ENCODE results near the gene STARD3. TPM values are rescaled to one million over a fixed set of nuclear protein-coding genes. Genes with fewer than 3 reads are reported as not detected.

STARD3 gene
- total and polyA plus RNA-seq, 2 donors: 18.2 to 69.4 TPM

DNA sequence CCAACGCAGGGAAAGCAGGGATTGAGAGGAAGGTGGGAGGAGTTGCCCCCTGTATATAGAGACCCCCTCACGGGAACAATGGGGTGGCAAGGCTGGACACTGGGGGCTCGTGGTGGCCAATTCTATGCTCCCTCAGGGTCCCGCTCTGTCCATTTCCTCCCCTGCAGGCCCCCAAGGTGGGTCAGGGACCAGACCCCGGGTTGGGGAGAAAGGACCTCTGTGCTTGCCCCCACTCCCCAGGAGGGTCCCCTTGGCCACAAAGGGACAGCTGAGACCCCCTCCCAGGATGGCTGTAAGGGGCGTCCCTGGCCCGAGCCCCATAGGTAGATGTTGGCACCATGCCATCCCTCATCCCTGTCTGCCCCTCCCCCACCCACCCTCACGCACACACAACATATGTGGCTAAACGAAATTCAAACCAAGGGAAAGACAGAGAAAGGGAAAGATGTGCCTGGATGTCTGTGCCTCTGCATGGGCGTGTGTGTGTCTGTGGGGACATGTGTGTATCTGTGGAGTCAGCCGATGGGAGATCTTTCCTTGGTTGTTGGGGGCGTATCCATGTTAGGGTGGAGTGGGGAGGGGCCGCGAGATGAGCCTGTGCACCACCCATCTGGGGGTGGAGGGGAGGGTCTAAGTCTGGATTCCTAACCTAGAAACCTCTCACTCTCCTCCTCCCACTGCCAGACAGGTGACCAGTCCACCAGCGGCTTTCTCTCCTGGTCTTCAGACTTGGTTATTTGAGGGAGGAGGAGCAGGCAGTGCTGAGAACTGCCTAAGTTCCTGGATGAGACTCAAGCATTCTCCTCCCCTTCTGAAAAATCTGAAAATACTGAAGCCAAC, 28.6 kb upstream of the STARD3 start:
- H3K36me3 ChIP-seq (ENCODE audit: insufficient read depth): no peaks in the 10 kb centered on the region
- H3K4me1 ChIP-seq (ENCODE audit: insufficient read depth): peaks cover 8% of the 10 kb centered on the region
- no peak for DNase-seq (ENCODE audit: extremely low spot score)
- 9% methylated on average over 15 of the region's 15 CpGs for WGBS
- H3K27ac ChIP-seq (ENCODE audit: low read depth): no peak overlapping the region
- H3K4me3 ChIP-seq (ENCODE audit: low read depth, low read length): no peak overlapping the region

DNA sequence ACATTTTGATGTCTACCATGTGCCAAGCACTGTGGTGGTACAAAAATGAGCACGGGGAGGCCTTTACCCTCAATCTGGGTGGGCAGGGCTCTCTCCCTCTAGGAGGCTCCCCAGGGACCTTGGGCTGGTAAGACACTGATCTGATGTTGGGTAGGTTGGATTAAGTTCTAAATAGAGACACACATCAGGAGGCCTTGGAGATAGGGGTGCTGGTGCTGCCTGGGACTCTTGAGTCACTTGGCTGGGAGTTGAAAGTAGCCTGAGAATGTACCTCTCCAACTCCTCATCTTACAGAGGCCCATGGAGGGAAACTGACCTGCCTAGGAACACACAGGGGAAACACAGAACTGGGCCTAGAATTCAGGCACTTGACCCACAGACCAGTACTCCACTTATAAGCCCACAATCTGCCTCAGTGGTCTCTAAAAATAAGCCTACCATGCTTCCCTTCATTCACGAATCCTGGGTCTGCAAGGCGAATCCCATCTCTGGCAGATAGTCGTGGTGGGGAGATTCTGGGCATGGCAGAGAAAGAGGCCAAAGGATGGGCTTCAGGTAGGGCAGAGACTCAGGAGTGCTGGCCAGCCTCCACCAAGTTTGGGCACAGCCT, 27.4 kb upstream of the STARD3 start:
- H3K36me3 ChIP-seq (ENCODE audit: insufficient read depth): no peaks in the 10 kb centered on the region
- DNase-seq (ENCODE audit: extremely low spot score): no peak
- H3K27ac ChIP-seq (ENCODE audit: low read depth): no peak overlapping the region
- H3K4me3 ChIP-seq (ENCODE audit: low read depth, low read length): no peak overlapping the region
- WGBS: 82% methylated on average over 4 of the region's 4 CpGs
- H3K4me1 ChIP-seq (ENCODE audit: insufficient read depth): peaks cover 7% of the 10 kb centered on the region

DNA sequence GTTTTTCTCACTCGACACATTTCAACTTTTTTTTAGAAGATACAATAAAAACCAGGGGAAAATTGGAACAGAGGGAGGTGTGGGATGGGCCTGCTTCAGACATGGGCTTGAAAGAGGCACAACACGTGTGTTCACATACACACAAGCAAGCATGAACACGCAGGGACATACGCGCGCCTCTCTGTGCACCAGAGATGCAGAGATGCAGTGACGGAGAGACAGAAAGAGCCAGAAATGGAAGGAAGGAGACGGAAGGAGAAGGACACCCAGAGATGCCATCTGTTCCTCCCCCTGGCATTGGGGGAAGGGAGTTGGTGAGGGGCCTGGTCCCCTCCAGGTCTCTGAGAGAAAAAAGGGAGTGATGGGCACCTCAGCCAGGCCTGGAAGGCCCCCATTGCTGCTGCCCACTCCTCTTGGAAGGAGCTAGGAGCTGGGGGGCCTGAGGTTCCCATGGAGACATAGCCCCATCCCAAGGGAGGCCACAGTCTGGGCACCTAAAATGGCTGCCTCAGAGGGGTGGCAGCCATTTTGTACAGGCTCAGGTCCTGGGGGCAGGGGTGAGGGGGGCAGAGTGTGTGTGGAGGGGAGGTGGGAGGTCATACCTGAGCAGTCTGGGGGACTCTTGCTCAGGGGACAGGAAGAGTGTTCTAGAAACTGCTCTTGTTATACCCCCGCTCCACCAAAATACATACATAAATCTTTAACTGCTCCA, 25.4 kb upstream of the STARD3 start:
- Histone ChIP-seq H3K27ac (ENCODE audit: low read depth) (no peak overlapping the region), H3K36me3 (ENCODE audit: insufficient read depth) (no peaks in the 10 kb centered on the region), H3K4me3 (ENCODE audit: low read depth, low read length) (no peak overlapping the region), H3K4me1 (ENCODE audit: insufficient read depth) (peaks cover 4% of the 10 kb centered on the region)
- DNase-seq (ENCODE audit: extremely low spot score): no peak
- 80% methylated on average over 9 of the region's 9 CpGs for WGBS

DNA sequence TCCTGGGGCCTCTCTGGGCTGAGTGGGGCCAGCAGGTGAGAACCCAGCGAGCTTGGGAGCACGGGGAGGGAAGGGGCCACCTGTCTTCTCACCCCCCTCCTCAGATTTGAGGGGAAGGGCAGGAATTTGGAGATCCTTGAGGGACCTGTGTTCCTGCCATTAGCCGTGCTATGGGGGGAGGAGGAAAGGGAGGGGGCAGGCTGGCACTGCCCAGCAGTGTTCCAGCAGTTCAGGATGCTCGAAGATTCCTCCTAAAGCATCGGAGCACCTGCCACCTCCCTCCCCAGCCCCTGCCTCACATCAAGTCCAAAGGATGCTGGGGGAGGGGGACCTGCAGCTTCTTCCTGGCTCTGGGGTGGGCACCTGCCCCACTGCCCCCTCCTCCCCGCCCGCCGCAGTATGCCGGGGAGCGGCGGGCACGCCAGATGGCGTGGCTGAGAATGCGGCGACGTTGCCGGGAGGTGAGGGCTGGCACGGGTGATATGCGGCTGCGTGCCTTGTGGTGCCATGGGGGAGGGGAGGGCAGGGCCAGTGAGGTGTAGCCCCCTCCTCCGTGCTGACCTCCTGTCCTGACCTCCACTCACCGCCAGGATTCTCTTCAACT, 24.6 kb upstream of the STARD3 start:
- Histone ChIP-seq H3K36me3 (ENCODE audit: insufficient read depth) (no peaks in the 10 kb centered on the region), H3K27ac (ENCODE audit: low read depth) (no peak overlapping the region), H3K4me1 (ENCODE audit: insufficient read depth) (no peaks in the 10 kb centered on the region), H3K4me3 (ENCODE audit: low read depth, low read length) (no peak overlapping the region)
- DNase-seq (ENCODE audit: extremely low spot score): no peak
- 71% methylated on average over 22 of the region's 22 CpGs for WGBS

DNA sequence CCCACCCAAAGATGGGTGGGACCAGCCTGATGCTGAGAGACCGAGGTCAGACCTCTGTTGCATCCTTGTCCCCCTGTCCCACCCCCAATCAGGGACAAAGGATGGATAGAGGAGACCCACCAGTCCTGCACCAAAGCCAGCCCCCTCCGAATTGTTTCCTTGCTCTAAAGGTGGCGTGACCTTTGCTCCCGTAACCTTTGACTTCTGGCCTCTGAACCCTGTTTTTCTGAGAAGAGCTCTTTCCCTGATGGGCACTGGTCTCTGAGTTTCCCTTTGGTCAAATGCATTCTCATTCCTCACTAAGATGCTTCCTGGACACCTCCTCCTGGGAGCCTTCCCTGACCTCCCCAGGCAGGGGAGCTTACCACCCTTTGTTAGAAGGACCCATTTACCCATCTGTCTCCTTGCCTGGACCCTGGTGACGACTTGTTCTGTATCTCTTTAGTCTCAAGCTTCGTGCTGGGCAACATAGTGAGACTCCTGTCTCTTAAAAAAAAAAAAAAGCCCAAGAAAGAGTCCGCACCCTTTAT, 23.9 kb upstream of the STARD3 start:
- no peaks in the 10 kb centered on the region for H3K4me1 ChIP-seq (ENCODE audit: insufficient read depth)
- H3K4me3 ChIP-seq (ENCODE audit: low read depth, low read length): no peak overlapping the region
- H3K27ac ChIP-seq (ENCODE audit: low read depth): no peak overlapping the region
- 65% methylated on average over 7 of the region's 7 CpGs for WGBS
- H3K36me3 ChIP-seq (ENCODE audit: insufficient read depth): no peaks in the 10 kb centered on the region
- no peak for DNase-seq (ENCODE audit: extremely low spot score)

DNA sequence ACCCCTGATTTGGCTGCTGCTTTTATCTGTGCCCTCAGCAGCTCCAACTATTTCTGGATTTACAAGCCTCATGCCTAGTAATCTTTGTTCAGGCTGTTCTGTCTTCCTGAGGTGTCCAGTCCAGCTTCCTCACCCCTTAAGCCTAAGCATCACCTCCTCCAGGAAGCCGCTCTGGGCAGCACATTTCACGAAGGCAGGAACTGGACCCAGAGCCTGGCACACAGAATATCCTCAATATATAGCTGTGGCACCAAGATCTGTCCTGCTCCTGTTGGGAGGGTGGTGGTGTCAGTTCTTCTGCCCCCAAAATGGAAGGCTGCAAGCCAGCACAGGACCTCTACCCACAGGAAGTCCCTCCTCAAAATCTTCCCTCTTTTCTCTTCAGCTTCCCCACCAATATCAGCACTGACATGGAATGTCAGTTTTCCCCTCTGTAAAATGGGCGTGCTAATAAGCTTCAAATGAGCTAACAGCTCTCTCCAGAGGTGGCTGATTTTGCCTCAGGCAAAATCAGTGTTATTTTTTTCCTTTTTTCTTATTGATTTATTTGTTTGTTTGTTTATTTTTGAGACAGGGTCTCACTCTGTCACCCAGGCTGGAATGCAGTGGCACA, 22.3 kb upstream of the STARD3 start:
- no peak overlapping the region for H3K4me3 ChIP-seq (ENCODE audit: low read depth, low read length)
- H3K4me1 ChIP-seq (ENCODE audit: insufficient read depth): no peaks in the 10 kb centered on the region
- H3K27ac ChIP-seq (ENCODE audit: low read depth): no peak overlapping the region
- DNase-seq (ENCODE audit: extremely low spot score): no peak
- WGBS: 87% methylated on average over 3 of the region's 3 CpGs
- H3K36me3 ChIP-seq (ENCODE audit: insufficient read depth): no peaks in the 10 kb centered on the region

DNA sequence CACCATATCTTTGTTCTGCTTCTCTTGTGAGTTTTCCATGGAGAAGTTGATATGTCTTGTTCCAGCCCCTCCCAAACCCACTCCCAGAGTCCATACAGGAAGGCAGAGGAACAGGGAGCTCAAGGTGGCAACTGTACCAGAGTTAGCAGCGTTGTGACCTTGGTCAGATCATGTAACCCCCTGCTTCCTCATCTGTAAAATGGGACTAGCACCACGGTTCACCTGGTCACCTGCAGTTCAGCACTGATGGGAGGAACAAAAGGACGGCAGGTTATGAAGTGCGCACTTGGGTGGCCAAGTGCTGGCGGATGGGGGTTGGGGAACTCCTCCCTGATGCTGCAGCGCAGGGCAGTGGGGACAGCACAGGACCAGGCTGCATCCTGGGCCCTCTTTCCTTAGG, 21.5 kb upstream of the STARD3 start:
- WGBS: 48% methylated on average over 6 of the region's 6 CpGs
- H3K4me1 ChIP-seq (ENCODE audit: insufficient read depth): no peaks in the 10 kb centered on the region
- no peak overlapping the region for H3K27ac ChIP-seq (ENCODE audit: low read depth)
- no peaks in the 10 kb centered on the region for H3K36me3 ChIP-seq (ENCODE audit: insufficient read depth)
- no peak for DNase-seq (ENCODE audit: extremely low spot score)
- H3K4me3 ChIP-seq (ENCODE audit: low read depth, low read length): no peak overlapping the region

DNA sequence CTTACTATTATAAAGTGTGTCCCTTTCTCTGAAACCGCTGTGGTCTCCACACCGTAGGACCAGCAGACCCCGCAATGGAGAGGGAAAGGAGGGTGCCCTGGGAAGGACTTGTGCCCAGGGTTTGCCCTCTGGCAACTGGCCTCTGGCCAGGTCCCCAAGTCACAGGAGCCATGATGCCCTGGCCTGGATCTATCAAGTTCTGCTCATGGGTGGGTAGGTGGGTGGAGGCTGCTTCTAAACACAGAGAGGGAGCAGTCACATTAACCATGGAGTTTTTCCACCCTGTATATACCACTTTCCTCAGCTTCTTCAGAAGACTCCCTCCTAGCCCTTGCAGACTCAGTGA, 19.9 kb upstream of the STARD3 start:
- WGBS: 81% methylated on average over 3 of the region's 3 CpGs
- H3K4me1 ChIP-seq (ENCODE audit: insufficient read depth): no peaks in the 10 kb centered on the region
- peak overlapping the region; percentile 54 for H3K4me3 ChIP-seq (ENCODE audit: low read depth, low read length)
- no peak for DNase-seq (ENCODE audit: extremely low spot score)
- H3K36me3 ChIP-seq (ENCODE audit: insufficient read depth): no peaks in the 10 kb centered on the region
- H3K27ac ChIP-seq (ENCODE audit: low read depth): no peak overlapping the region

DNA sequence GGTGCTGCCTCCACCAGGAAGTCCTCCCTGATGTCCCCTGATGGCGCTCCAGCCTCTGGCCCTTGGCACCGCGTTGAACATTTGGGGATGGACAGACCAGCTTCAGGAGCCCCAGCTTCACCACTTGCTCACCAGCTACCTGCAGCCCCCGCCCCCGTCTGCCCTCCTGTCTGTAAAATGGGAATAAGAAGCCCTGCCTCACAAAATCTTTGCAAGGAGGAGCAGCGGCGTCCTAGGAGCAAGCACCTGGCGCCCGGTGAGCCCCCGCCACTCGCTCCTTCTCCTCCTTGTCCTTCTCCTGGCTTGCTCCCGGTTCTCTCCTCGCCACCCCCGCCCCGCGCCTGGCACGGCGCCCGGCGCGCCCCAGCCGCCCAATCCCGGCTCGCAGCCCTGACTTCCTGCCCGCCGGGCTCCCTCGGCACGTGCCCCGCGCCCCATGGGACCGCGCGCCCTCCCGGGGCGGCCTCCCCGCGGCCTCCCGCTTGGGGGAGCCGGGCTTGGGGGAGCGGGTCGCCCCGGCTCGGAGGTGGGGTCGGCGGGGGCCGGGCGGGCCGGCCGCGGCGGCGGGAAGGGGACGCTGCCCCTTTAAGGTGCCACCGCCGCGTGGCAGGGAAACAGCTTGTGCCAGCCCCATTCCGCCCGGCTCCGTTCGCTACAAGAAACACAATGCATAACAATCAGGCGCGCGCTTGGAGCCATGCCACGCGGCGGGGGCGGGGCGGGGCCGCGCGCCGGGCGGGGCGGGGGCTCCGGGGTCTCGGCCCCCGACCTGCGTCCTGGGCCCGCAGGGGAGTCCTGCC, 19.3 kb upstream of the STARD3 start:
- no peak overlapping the region for H3K27ac ChIP-seq (ENCODE audit: low read depth)
- H3K4me3 ChIP-seq (ENCODE audit: low read depth, low read length): peak overlapping the region; percentile 54
- WGBS: under 1% methylated on average over 79 of the region's 79 CpGs
- DNase-seq (ENCODE audit: extremely low spot score): no peak
- H3K4me1 ChIP-seq (ENCODE audit: insufficient read depth): no peaks in the 10 kb centered on the region
- no peaks in the 10 kb centered on the region for H3K36me3 ChIP-seq (ENCODE audit: insufficient read depth)

DNA sequence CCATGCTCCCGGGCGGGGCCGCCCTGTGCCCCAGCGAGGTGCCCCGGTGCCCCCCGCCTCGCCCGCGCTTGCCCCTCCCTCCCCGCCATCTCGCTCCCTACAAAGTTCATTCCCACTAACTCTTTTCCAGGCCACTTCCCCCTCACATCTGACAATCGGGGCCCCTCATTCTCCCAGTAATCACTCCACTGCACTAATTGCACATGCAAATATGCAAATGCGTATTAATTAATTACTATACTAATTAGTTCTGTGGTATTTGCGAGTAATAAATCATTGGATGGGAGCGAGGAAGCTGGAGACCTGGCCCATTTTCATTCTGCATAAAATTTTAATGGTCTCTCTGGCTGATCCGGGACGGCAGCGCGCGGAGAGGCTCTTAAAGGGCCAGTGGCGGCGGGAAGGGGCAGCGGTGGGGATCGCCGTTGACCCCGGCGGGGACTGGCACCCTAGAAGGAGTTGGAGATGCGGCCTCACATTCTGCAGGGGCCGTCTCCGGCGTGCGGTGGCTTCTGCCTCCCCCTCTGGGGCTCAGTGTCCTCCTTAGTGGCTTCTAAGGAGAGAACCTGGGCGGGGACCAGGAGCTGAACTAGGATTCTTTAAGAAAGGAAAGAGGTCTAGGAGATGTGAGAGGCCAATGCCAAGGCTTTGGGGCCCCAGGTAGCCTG, 18.6 kb upstream of the STARD3 start:
- peak overlapping the region; percentile 54 for H3K4me3 ChIP-seq (ENCODE audit: low read depth, low read length)
- WGBS: 3% methylated on average over 33 of the region's 33 CpGs
- no peaks in the 10 kb centered on the region for H3K4me1 ChIP-seq (ENCODE audit: insufficient read depth)
- no peaks in the 10 kb centered on the region for H3K36me3 ChIP-seq (ENCODE audit: insufficient read depth)
- no peak for DNase-seq (ENCODE audit: extremely low spot score)
- H3K27ac ChIP-seq (ENCODE audit: low read depth): no peak overlapping the region

DNA sequence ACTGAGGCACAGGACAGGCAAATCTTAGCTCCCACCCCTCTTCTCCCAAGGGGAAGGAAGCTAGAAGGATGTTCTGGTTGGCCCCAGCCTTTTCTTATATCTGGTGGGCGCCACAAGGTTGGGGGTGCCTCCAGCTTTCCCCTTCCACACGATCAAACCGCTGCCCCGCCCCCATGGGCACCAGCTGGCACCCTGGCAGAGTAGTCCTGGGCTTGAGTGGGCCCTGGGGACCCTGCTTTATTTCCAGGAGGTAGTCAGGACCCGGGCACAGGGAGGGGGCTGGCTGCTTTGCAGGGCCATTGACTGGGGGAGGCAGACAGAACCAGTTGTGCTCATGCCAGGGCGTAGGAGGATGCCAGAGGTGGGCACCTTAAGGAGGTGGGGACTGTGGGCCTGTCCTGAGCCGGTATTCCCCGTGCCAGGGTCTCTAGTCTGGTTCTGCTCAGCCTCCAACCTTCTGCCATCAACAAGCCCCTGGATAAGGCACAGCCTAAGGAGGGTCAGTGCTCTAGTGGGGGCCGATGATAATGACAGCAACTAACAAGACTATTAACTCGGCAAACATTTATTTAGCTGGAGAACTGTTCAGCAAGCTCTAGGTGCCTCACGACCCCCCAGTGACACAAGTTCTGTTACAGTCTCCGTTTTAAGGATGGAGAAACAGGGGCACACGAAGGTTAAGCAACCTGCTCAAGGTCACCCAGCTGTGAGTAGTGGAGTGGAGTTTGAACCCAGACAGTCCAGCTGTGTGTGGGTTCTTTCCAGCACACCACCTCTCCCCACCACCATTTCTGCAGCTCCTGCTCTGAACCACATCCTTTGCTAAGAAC, 17.8 kb upstream of the STARD3 start:
- no peaks in the 10 kb centered on the region for H3K4me1 ChIP-seq (ENCODE audit: insufficient read depth)
- H3K4me3 ChIP-seq (ENCODE audit: low read depth, low read length): no peak overlapping the region
- DNase-seq (ENCODE audit: extremely low spot score): no peak
- WGBS: 53% methylated on average over 13 of the region's 13 CpGs
- no peak overlapping the region for H3K27ac ChIP-seq (ENCODE audit: low read depth)
- H3K36me3 ChIP-seq (ENCODE audit: insufficient read depth): no peaks in the 10 kb centered on the region

DNA sequence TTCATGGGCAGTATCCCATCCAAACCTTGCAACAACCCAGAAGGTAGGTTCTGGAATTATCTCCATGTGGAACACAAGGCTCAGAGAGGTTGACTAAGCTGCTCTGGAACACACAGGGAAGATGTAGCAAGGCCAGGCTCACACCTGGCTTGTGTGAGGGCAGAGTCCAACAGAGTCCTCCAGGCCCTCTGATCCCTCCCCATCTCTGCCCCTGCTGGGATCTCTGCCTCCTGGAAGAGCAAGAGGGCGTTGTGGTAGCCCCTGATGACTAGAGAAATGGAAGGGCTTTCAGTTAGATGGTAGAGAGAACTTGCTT, 17.2 kb upstream of the STARD3 start:
- H3K27ac ChIP-seq (ENCODE audit: low read depth): no peak overlapping the region
- H3K4me1 ChIP-seq (ENCODE audit: insufficient read depth): no peaks in the 10 kb centered on the region
- no peak for DNase-seq (ENCODE audit: extremely low spot score)
- WGBS: 39% methylated on average over 1 of the region's 1 CpG
- H3K4me3 ChIP-seq (ENCODE audit: low read depth, low read length): no peak overlapping the region
- no peaks in the 10 kb centered on the region for H3K36me3 ChIP-seq (ENCODE audit: insufficient read depth)

All from urinary bladder (tissue), 4 donors.